Tibial nerve (tissue), 4 donors: Measurements from ENCODE around the gene TADA3. TPM values are rescaled to one million over a fixed set of nuclear protein-coding genes. Genes with fewer than 3 reads are reported as not detected.

Source experiments
- DNase-seq, 2 donors: peaks; one replicate each; pipeline ENCODE4 v3.0.0-alpha.2; 2019; ENCODE audit warnings: low spot score in 2 of 2
- H3K27ac ChIP-seq, 4 donors: fragments of 200-600 bp; sonication (generic) in 3 of 4; one replicate each; pipeline ENCODE4 v1.5.1; 2017 to 2019; ENCODE audit warnings: mild to moderate bottlenecking in 1 of 4
- H3K27me3 ChIP-seq, 2 donors: fragments of 200-600 bp; sonication (generic) in 1 of 2; one replicate each; pipeline versions ENCODE4 v1.5.1 to v1.6.0; 2017 to 2019
- H3K36me3 ChIP-seq, 3 donors: fragments of 200-600 bp; sonication (generic); one replicate each; pipeline ENCODE4 v1.5.1; 2018 to 2019
- H3K4me1 ChIP-seq, 4 donors: fragments of 200-600 bp; sonication (generic) in 3 of 4; one replicate each; pipeline ENCODE4 v1.5.1; 2017 to 2019
- H3K4me3 ChIP-seq, 4 donors: fragments of 200-600 bp; sonication (generic) in 3 of 4; one replicate each; pipeline ENCODE4 v1.5.1; 2017 to 2019; ENCODE audit warnings: mild to moderate bottlenecking in 1 of 4, moderate library complexity in 1 of 4
- H3K9me3 ChIP-seq, 4 donors: fragments of 200-600 bp; sonication (generic) in 3 of 4; one replicate each; pipeline ENCODE4 v1.5.1; 2017 to 2019
- CTCF ChIP-seq, 5 experiments: fragments of 200-600 bp in 3 of 5; fragments of 450-650 bp in 2 of 5; sonication (generic) in 3 of 5; IDR thresholded peaks; one replicate each; pipeline ENCODE4 v1.5.1; 2016 to 2019; ENCODE audit warnings: antibody characterized with exemption in 5 of 5, mild to moderate bottlenecking in 3 of 5, moderate library complexity in 2 of 5
- EP300 ChIP-seq, 2 donors: sonication (generic); formaldehyde crosslinking; IDR thresholded peaks; one replicate each; pipeline ENCODE4 v1.6.1; 2017; ENCODE audit warnings: antibody characterized with exemption in 2 of 2, mild to moderate bottlenecking in 1 of 2
- POLR2A ChIP-seq, 2 donors: fragments of 450-650 bp; IDR thresholded peaks; one replicate each; pipeline ENCODE4 v1.6.1; 2017; ENCODE audit warnings: antibody characterized with exemption in 2 of 2, mild to moderate bottlenecking in 2 of 2, moderate library complexity in 2 of 2
- WGBS, 2 donors: methylation state at CpG; one replicate each; pipeline ENCODE4 v1.1.5; 2018; 5-methylcytosine and 5-hydroxymethylcytosine counted together
- total RNA-seq, 4 donors: library from RNA; depleted of rRNA; stranded (reverse); fragments of >200 nt; gene quantifications; one replicate each; pipeline ENCODE4 v1.1.0, GENCODE V29; 2016

Gene TADA3
- total RNA-seq, 4 donors from 2014 or later: 56.1 to 69.0 (median 65.4) TPM

GRCh38 chr3:9767418-9767817 lies 24.9 kb downstream of the TADA3 start:
- no peak overlapping the region for H3K4me3 ChIP-seq
- H3K27me3 ChIP-seq: no peaks in the 10 kb centered on the region
- H3K36me3 ChIP-seq: peaks cover 0 to 30% (median 0%) of the 10 kb centered on the region in 3 donors
- H3K9me3 ChIP-seq: no peaks in the 10 kb centered on the region
- DNase-seq: no peak
- WGBS, 2 donors: 63 to 64% methylated on average over 7 of the region's 7 CpGs
- TF ChIP-seq EP300 (IDR thresholded peaks at IDR 0.05) (no peak), CTCF (IDR thresholded peaks at IDR 0.05) (no peak), POLR2A (IDR thresholded peaks at IDR 0.05) (no peak)
- H3K27ac ChIP-seq: peak overlapping the region in 2 of 4 donors; percentile 93 to 97
- peaks cover 0 to 44% (median 27%) of the 10 kb centered on the region in 4 donors for H3K4me1 ChIP-seq

- no peak for DNase-seq
- Histone ChIP-seq H3K36me3 (peaks cover 0 to 45% (median 0%) of the 10 kb centered on the region in 3 donors), H3K4me1 (peaks cover 0 to 40% (median 26%) of the 10 kb centered on the region in 4 donors), H3K4me3 (no peak overlapping the region), H3K9me3 (no peaks in the 10 kb centered on the region), H3K27ac (no peak overlapping the region), H3K27me3 (no peaks in the 10 kb centered on the region)
- 88 to 97% methylated on average over 4 of the region's 4 CpGs for WGBS, 2 donors
- no peak for TF ChIP-seq POLR2A (IDR thresholded peaks at IDR 0.05)
- TF ChIP-seq CTCF (IDR thresholded peaks at IDR 0.05): no peak
- TF ChIP-seq EP300 (IDR thresholded peaks at IDR 0.05): no peak
These were observed 26.4 kb downstream of the TADA3 start for GRCh38 chr3:9765865-9766264.

GRCh38 chr3:9762871-9763270 lies 29.4 kb downstream of the TADA3 start:
- Histone ChIP-seq H3K27ac (no peak overlapping the region), H3K36me3 (peaks cover 0 to 75% (median under 1%) of the 10 kb centered on the region in 3 donors), H3K4me3 (no peak overlapping the region), H3K4me1 (peaks cover 0 to 13% (median 1%) of the 10 kb centered on the region in 4 donors), H3K9me3 (no peaks in the 10 kb centered on the region), H3K27me3 (no peaks in the 10 kb centered on the region)
- no peak for DNase-seq
- TF ChIP-seq POLR2A (IDR thresholded peaks at IDR 0.05): no peak
- TF ChIP-seq EP300 (IDR thresholded peaks at IDR 0.05): no peak
- no peak for TF ChIP-seq CTCF (IDR thresholded peaks at IDR 0.05)
- WGBS, 2 donors: 85 to 86% methylated on average over 8 of the region's 8 CpGs

GRCh38 chr3:9761919-9762318 lies 30.4 kb downstream of the TADA3 start:
- H3K27me3 ChIP-seq: no peaks in the 10 kb centered on the region
- TF ChIP-seq CTCF (IDR thresholded peaks at IDR 0.05) (no peak), POLR2A (IDR thresholded peaks at IDR 0.05) (no peak), EP300 (IDR thresholded peaks at IDR 0.05) (no peak)
- 90 to 95% methylated on average over 5 of the region's 5 CpGs for WGBS, 2 donors
- H3K27ac ChIP-seq: no peak overlapping the region
- peaks cover under 1 to 85% (median 4%) of the 10 kb centered on the region in 3 donors for H3K36me3 ChIP-seq
- no peaks in the 10 kb centered on the region for H3K9me3 ChIP-seq
- DNase-seq: no peak
- H3K4me1 ChIP-seq: peaks cover 0 to 3% (median 0%) of the 10 kb centered on the region in 4 donors
- no peak overlapping the region for H3K4me3 ChIP-seq

GRCh38 chr3:9760779-9761505 lies 31.3 kb downstream of the TADA3 start:
- DNase-seq: no peak
- no peaks in the 10 kb centered on the region for H3K4me1 ChIP-seq
- no peaks in the 10 kb centered on the region for H3K9me3 ChIP-seq
- no peak overlapping the region for H3K27ac ChIP-seq
- no peak overlapping the region for H3K4me3 ChIP-seq
- H3K27me3 ChIP-seq: no peaks in the 10 kb centered on the region
- H3K36me3 ChIP-seq: peaks cover 8 to 92% (median 8%) of the 10 kb centered on the region in 3 donors
- TF ChIP-seq POLR2A (IDR thresholded peaks at IDR 0.05) (no peak), EP300 (IDR thresholded peaks at IDR 0.05) (no peak), CTCF (IDR thresholded peaks at IDR 0.05) (no peak)
- whole genome bisulfite sequencing, 2 donors: 92 to 94% methylated on average over 10 of the region's 10 CpGs
